Neural progenitor cell (in vitro differentiated cells): ENCODE results near the gene OVOL1. TPM values are rescaled to one million over a fixed set of nuclear protein-coding genes. Genes with fewer than 3 reads are reported as not detected.

Experiments
- DNase-seq: peaks from one replicate; pipeline ENCODE4 v3.0.0-alpha.2; 2016; ENCODE audit warnings: low spot score
- H2AFZ ChIP-seq: fragments of 200-600 bp; sonication (generic); replicated peaks from 2 replicates; pipeline ENCODE4 v1.6.1; 2016; ENCODE audit warnings: antibody characterized with exemption
- H3F3A ChIP-seq: fragments of 200-600 bp; sonication (generic); 2 replicates; pipeline ENCODE4 v1.6.1; 2016; ENCODE audit warnings: antibody characterized with exemption, low read depth
- H3K27ac ChIP-seq: fragments of 200-600 bp; sonication (generic); 2 replicates; pipeline ENCODE4 v1.5.1; 2016; ENCODE audit warnings: mild to moderate bottlenecking
- H3K27me3 ChIP-seq: fragments of 200-600 bp; sonication (generic); 2 replicates; pipeline ENCODE4 v1.6.1; 2016; ENCODE audit warnings: mild to moderate bottlenecking, moderate library complexity
- H3K36me3 ChIP-seq: fragments of 200-600 bp; sonication (generic); 2 replicates; pipeline ENCODE4 v1.5.1; 2016
- H3K4me1 ChIP-seq: fragments of 200-600 bp; sonication (generic); 2 replicates; pipeline ENCODE4 v1.6.1; 2016; ENCODE audit warnings: mixed run types
- H3K4me2 ChIP-seq: fragments of 200-600 bp; sonication (generic); 2 replicates; pipeline ENCODE4 v1.6.1; 2016
- H3K4me3 ChIP-seq: fragments of 200-600 bp; sonication (generic); 2 replicates; pipeline ENCODE4 v1.5.1; 2016
- H3K79me2 ChIP-seq: fragments of 200-600 bp; sonication (generic); 2 replicates; pipeline ENCODE4 v1.6.1; 2016; ENCODE audit warnings: low read depth
- H3K9ac ChIP-seq: fragments of 200-600 bp; sonication (generic); 2 replicates; pipeline ENCODE4 v1.6.1; 2016
- H3K9me3 ChIP-seq: fragments of 200-600 bp; sonication (generic); 2 replicates; pipeline ENCODE4 v1.5.1; 2016; ENCODE audit warnings: low read depth
- H4K20me1 ChIP-seq: fragments of 200-600 bp; sonication (generic); 2 replicates; pipeline ENCODE4 v1.6.1; 2016; ENCODE audit warnings: low read depth
- H3K27ac Mint-ChIP-seq: 3 replicates; pipeline ENCODE4 v1.8.0; 2021; ENCODE audit warnings: mixed read lengths
- H3K27me3 Mint-ChIP-seq: 2 replicates; pipeline ENCODE4 v1.8.0; 2022; ENCODE audit warnings: low read depth, mild to moderate bottlenecking, inconsistent platforms, moderate library complexity, mixed read lengths; ENCODE audit not compliant: insufficient read depth
- H3K36me3 Mint-ChIP-seq: 3 replicates; pipeline ENCODE4 v1.8.0; 2021; ENCODE audit warnings: mixed read lengths
- H3K4me1 Mint-ChIP-seq: 3 replicates; pipeline ENCODE4 v1.8.0; 2021; ENCODE audit warnings: mixed read lengths
- H3K4me3 Mint-ChIP-seq: 3 replicates; pipeline ENCODE4 v1.8.0; 2021; ENCODE audit warnings: mild to moderate bottlenecking, moderate library complexity, mixed read lengths
- H3K9me3 Mint-ChIP-seq: 3 replicates; pipeline ENCODE4 v1.8.0; 2020; ENCODE audit warnings: mixed read lengths
- CTCF ChIP-seq: fragments of 200-600 bp; sonication (generic); IDR thresholded peaks from 2 replicates; pipeline ENCODE4 v1.5.1; 2017; ENCODE audit warnings: antibody characterized with exemption, mild to moderate bottlenecking
- EZH2 ChIP-seq: fragments of 200-600 bp; sonication (generic); IDR thresholded peaks from 2 replicates; pipeline ENCODE4 v1.6.1; 2017; ENCODE audit warnings: antibody characterized with exemption, mild to moderate bottlenecking, moderate library complexity
- EZH2phosphoT487 ChIP-seq: fragments of 200-600 bp; sonication (generic); IDR thresholded peaks from 2 replicates; pipeline ENCODE4 v1.6.1; 2017; ENCODE audit warnings: antibody characterized with exemption
- total RNA-seq: library from RNA; depleted of rRNA; stranded (reverse); fragments of >200 nt; gene quantifications from 2 replicates; pipeline ENCODE4 v1.2.3, GENCODE V29; 2015; ENCODE audit warnings: low replicate concordance

Gene OVOL1
- total RNA-seq, 1 donor from 2014 or later = not detected

- Histone ChIP-seq H3K79me2 (no peaks in the 10 kb centered on the region), H4K20me1 (no peaks in the 10 kb centered on the region), H3K4me3 (no peak overlapping the region), H2AFZ (no peak overlapping the region), H3K27ac (no peak overlapping the region), H3K36me3 (no peaks in the 10 kb centered on the region), H3K27me3 (no peaks in the 10 kb centered on the region), H3K4me2 (no peak overlapping the region), H3K9ac (no peak overlapping the region), H3K9me3 (no peaks in the 10 kb centered on the region), H3F3A (no peaks in the 10 kb centered on the region), H3K4me1 (no peaks in the 10 kb centered on the region)
- H3K4me1 Mint-ChIP-seq = no peaks in the 10 kb centered on the region
- H3K27me3 Mint-ChIP-seq = peaks cover 6% of the 10 kb centered on the region
- H3K36me3 Mint-ChIP-seq = no peaks in the 10 kb centered on the region
- no peak for DNase-seq
- H3K4me3 Mint-ChIP-seq = no peak overlapping the region
- no peak overlapping the region for H3K27ac Mint-ChIP-seq
- no peaks in the 10 kb centered on the region for H3K9me3 Mint-ChIP-seq
- TF ChIP-seq CTCF = no peak
- no peak for TF ChIP-seq EZH2phosphoT487
- no peak for TF ChIP-seq EZH2
Observed at GRCh38 chr11:65809496-65809895, 22.6 kb downstream of the OVOL1 start.

GRCh38 chr11:65810046-65810868, 23.4 kb downstream of the OVOL1 start:
- no peaks in the 10 kb centered on the region for H3K9me3 ChIP-seq
- Mint-ChIP-seq H3K9me3 (no peaks in the 10 kb centered on the region), H3K27me3 (peaks cover 6% of the 10 kb centered on the region), H3K4me3 (peak overlapping the region; percentile 57), H3K4me1 (no peaks in the 10 kb centered on the region), H3K36me3 (no peaks in the 10 kb centered on the region), H3K27ac (no peak overlapping the region)
- no peak overlapping the region for H2AFZ ChIP-seq
- H3K79me2 ChIP-seq = no peaks in the 10 kb centered on the region
- H3K4me1 ChIP-seq = no peaks in the 10 kb centered on the region
- no peak for TF ChIP-seq EZH2phosphoT487
- no peak for TF ChIP-seq EZH2
- no peak for TF ChIP-seq CTCF
- no peak overlapping the region for H3K9ac ChIP-seq
- no peaks in the 10 kb centered on the region for H3K27me3 ChIP-seq
- no peak overlapping the region for H3K27ac ChIP-seq
- no peak overlapping the region for H3K4me3 ChIP-seq
- DNase-seq = no peak
- no peaks in the 10 kb centered on the region for H4K20me1 ChIP-seq
- H3K36me3 ChIP-seq = no peaks in the 10 kb centered on the region
- H3F3A ChIP-seq = no peaks in the 10 kb centered on the region
- no peak overlapping the region for H3K4me2 ChIP-seq

GRCh38 chr11:65811764-65812475, 25.1 kb downstream of the OVOL1 start:
- Histone ChIP-seq H3K9ac (no peak overlapping the region), H3K9me3 (no peaks in the 10 kb centered on the region), H3K4me1 (no peaks in the 10 kb centered on the region), H3K4me3 (no peak overlapping the region), H3F3A (no peaks in the 10 kb centered on the region), H3K27me3 (peaks cover 6% of the 10 kb centered on the region), H4K20me1 (no peaks in the 10 kb centered on the region), H3K27ac (no peak overlapping the region), H3K4me2 (no peak overlapping the region), H2AFZ (no peak overlapping the region), H3K79me2 (no peaks in the 10 kb centered on the region), H3K36me3 (no peaks in the 10 kb centered on the region)
- peaks cover 4% of the 10 kb centered on the region for H3K36me3 Mint-ChIP-seq
- peaks cover 4% of the 10 kb centered on the region for H3K27me3 Mint-ChIP-seq
- H3K9me3 Mint-ChIP-seq = no peaks in the 10 kb centered on the region
- no peak overlapping the region for H3K27ac Mint-ChIP-seq
- DNase-seq = no peak
- no peak overlapping the region for H3K4me3 Mint-ChIP-seq
- peaks cover 7% of the 10 kb centered on the region for H3K4me1 Mint-ChIP-seq
- TF ChIP-seq EZH2 = no peak
- TF ChIP-seq CTCF = no peak
